ENCODE results near the gene APOH.

Gene APOH

GRCh38 chr17:66214884-66215528, 14.2 kb downstream of the APOH start:
- no peak for TF ChIP-seq CTCF (IDR thresholded peaks at IDR 0.05)
- H3K79me2 ChIP-seq, result no peaks in the 10 kb centered on the region
- H3K9me3 ChIP-seq (ENCODE audit: control insufficient read depth, low read length), result no peaks in the 10 kb centered on the region
- H3K36me3 ChIP-seq (ENCODE audit: control insufficient read depth, insufficient read depth, low read length), result no peaks in the 10 kb centered on the region
- no peak overlapping the region for H3K9ac ChIP-seq
- peak overlapping the region; percentile 30 for H2AFZ ChIP-seq
- no peaks in the 10 kb centered on the region for H3K4me1 ChIP-seq
- no peak overlapping the region for H3K4me2 ChIP-seq (ENCODE audit: low read length)
- no peaks in the 10 kb centered on the region for H3K27me3 ChIP-seq (ENCODE audit: control insufficient read depth, insufficient read depth, low read length)
- no peak overlapping the region for H3K27ac ChIP-seq
- H3K4me3 ChIP-seq (ENCODE audit: low read depth, low read length), result no peak overlapping the region

GRCh38 chr17:66211047-66211810, 18.0 kb downstream of the APOH start:
- Histone ChIP-seq H3K79me2 (no peaks in the 10 kb centered on the region), H3K27me3 (ENCODE audit: control insufficient read depth, insufficient read depth, low read length) (no peaks in the 10 kb centered on the region)

GRCh38 chr17:66210208-66210574, 19.0 kb downstream of the APOH start:
- no peak for TF ChIP-seq CTCF (IDR thresholded peaks at IDR 0.05)
- Histone ChIP-seq H2AFZ (no peak overlapping the region), H3K27me3 (ENCODE audit: control insufficient read depth, insufficient read depth, low read length) (no peaks in the 10 kb centered on the region), H3K4me2 (ENCODE audit: low read length) (no peak overlapping the region), H3K4me3 (ENCODE audit: low read depth, low read length) (no peak overlapping the region), H3K36me3 (ENCODE audit: control insufficient read depth, insufficient read depth, low read length) (no peaks in the 10 kb centered on the region), H3K4me1 (no peaks in the 10 kb centered on the region), H3K27ac (no peak overlapping the region), H3K9me3 (ENCODE audit: control insufficient read depth, low read length) (no peaks in the 10 kb centered on the region), H3K9ac (no peak overlapping the region), H3K79me2 (no peaks in the 10 kb centered on the region)

More at GRCh38 chr17:66211047-66211810, 18.0 kb downstream of the APOH start:
- H3K4me1 ChIP-seq, result no peaks in the 10 kb centered on the region
- no peaks in the 10 kb centered on the region for H3K36me3 ChIP-seq (ENCODE audit: control insufficient read depth, insufficient read depth, low read length)
- H2AFZ ChIP-seq, result no peak overlapping the region
- TF ChIP-seq CTCF (IDR thresholded peaks at IDR 0.05), result no peak
- H3K4me2 ChIP-seq (ENCODE audit: low read length), result no peak overlapping the region
- no peaks in the 10 kb centered on the region for H3K9me3 ChIP-seq (ENCODE audit: control insufficient read depth, low read length)
- H3K27ac ChIP-seq, result no peak overlapping the region
- no peak overlapping the region for H3K9ac ChIP-seq
- no peak overlapping the region for H3K4me3 ChIP-seq (ENCODE audit: low read depth, low read length)

DNA sequence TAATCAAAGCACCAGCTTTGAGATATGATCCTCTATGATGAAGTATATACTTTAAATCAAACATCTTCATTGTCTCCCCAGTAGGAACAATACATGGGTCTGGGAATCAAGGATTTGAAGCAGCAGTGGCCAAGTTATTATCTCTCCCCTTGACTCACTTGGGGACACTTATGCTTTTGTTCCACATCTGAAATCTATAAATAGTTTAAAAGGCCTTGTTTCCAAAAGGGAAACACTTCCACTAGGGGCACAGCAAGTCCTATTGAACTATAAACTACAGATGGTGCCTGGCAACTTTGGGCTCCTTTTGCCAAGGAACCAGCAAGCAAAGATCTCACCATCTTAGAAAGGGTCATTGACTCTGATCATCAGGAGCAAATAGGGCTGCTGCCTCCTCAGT, 21.3 kb downstream of the APOH start:
- Histone ChIP-seq H3K27me3 (ENCODE audit: control insufficient read depth, insufficient read depth, low read length) (no peaks in the 10 kb centered on the region), H3K27ac (no peak overlapping the region), H3K4me1 (no peaks in the 10 kb centered on the region), H3K79me2 (no peaks in the 10 kb centered on the region), H3K9me3 (ENCODE audit: control insufficient read depth, low read length) (no peaks in the 10 kb centered on the region), H3K4me2 (ENCODE audit: low read length) (no peak overlapping the region), H2AFZ (no peak overlapping the region), H3K9ac (no peak overlapping the region), H3K36me3 (ENCODE audit: control insufficient read depth, insufficient read depth, low read length) (no peaks in the 10 kb centered on the region), H3K4me3 (ENCODE audit: low read depth, low read length) (no peak overlapping the region)
- TF ChIP-seq CTCF (IDR thresholded peaks at IDR 0.05), result no peak
